Stimulated activated CD4-positive, alpha-beta T cell treated with anti-CD3 and anti-CD28 coated beads, Interleukin-12 subunit alpha, Interleukin-12 subunit beta, amount 100 ng/mL, for 24 hours (primary cell): ENCODE data around the gene HES7.

Experiments used
- DNase-seq, 2 experiments: peaks; one replicate each; pipeline ENCODE4 v3.0.0-alpha.2; 2020; ENCODE audit warnings: low read depth in 2 of 2

Gene HES7

DNA sequence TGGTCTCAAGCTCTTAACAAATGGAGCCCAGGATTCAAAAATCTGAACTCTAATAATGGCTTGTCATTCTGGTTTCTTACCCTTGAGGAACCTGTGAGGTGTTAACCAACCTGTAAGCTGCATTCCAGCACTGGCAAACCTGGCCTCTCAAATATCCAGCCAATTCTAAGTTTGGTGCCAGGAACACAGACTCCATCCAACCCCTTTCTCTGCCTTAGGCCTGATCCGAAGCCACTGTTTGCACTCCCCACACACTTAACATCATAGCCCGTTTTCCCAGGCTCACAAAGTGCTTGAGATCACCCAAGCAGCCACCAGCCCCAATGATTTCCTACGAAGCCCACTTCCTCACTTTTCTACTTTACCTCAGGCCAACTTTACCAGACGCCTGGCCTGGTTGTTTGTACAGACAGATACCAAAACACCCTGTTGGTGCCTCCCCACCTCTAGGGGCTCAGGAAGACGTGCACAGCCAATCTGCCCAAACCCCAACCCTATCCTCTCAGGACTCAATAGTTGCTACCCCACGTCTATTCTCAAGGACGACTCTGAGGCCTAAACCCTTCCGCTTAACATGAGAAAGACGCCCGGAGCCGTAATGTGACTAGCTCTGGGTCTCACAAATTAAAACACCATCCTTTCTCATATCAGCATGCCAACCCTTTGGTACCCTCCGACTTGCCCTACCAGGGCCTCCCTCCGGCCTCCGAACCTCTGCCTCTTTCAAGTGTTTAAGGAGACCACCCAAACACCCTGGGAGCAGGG, 31.5 kb upstream of the HES7 start:
- DNase-seq, result no peak

- DNase-seq, result no peak
These were observed 30.8 kb upstream of the HES7 start for GRCh38 chr17:8154608-8155155.

DNA sequence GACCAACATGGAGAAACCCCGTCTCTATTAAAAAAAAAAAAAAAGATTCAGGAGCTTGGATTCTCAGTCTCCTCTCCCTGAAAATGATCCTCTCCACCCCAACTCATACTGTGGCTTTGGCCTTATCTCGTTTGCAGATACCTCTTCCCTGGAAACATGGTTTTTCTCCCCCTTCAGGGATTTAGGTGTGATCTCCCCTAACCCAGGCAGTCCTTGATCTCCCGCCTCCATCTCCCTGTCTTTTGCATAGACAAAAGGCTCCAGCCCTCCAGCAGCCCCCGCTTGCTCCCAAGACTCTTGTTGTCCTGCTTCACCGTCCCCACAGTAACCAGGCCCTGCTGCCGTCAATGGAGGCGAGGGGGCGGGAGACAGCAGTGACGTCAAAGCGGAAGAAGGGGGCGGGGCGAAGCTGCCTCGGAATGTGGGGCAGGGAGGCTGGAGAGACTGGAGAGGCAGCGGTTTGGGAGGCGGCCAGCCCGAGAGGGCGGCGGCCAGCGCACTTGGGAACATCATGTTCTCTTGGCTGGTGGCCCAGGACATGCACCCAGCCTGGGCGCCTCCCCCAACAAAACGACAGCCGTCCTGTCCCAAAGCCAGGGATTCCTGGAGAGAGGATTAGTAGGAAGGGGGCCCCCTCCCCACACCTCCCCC, 30.2 kb upstream of the HES7 start:
- DNase-seq, result peak; percentile 77 to 93

DNA sequence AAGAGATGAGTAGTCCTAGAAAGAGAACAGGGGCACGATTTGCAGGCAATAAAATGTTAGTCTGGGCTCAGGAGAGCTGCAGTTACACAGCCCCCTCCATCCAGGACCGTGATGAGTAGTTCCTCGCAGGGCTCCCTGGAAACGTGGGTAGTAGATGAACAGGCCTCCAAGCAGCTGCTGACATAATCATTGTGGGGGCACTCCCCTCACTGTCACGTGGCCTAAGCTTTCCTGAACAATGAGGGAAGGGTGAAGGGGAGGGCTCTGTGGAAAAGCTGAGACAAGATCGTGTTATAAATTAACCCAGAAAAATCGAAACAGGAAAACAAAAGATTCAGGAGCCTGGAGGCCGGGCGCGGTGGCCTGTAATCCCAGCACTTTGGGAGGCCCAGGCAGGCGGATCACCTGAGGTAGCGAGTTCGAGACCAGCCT, 29.6 kb upstream of the HES7 start:
- DNase-seq, result no peak

- DNase-seq, result no peak
These were observed 29.1 kb upstream of the HES7 start for GRCh38 chr17:8153031-8153451.

- DNase-seq, result peak; percentile 74 to 94
These were observed 28.3 kb upstream of the HES7 start, which contains the start of gene PER1 for GRCh38 chr17:8152112-8152775. TSS of gene PER1 (minus strand) at chr17:8152404. CDS start at chr17:8150706, 1,698 bp downstream.

- no peak for DNase-seq
These were observed 27.8 kb upstream of the HES7 start for GRCh38 chr17:8151641-8152111.

DNA sequence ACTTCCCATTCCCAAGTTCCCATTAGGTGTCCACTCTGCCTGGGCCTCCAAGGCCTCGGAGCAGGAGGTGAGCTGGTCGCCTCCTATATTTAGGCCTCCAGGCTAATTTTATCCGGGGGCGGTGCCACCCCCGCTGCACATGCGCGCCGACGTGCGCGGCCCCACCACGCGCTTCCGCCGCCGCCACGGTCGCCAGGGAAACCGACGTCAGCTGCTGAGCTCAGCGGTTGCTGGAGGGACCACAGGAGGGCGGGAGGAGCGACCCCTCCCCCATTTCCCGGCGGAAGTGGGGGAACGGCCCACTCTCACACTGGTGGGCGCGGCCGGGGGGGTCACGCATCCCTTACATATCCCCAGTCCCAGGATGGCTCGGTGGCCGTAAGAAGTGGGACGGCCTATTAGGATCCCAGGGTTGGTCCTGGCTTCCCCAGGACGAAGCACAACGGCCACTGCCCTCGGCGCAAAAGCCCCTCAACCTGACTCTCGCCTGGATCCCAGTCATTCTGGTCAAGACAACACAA, 27.3 kb upstream of the HES7 start:
- peak; percentile 74 to 85 for DNase-seq

- DNase-seq, result no peak
These were observed 26.6 kb upstream of the HES7 start for GRCh38 chr17:8150194-8151119.

- no peak for DNase-seq
These were observed 25.7 kb upstream of the HES7 start for GRCh38 chr17:8149419-8150193.

DNA sequence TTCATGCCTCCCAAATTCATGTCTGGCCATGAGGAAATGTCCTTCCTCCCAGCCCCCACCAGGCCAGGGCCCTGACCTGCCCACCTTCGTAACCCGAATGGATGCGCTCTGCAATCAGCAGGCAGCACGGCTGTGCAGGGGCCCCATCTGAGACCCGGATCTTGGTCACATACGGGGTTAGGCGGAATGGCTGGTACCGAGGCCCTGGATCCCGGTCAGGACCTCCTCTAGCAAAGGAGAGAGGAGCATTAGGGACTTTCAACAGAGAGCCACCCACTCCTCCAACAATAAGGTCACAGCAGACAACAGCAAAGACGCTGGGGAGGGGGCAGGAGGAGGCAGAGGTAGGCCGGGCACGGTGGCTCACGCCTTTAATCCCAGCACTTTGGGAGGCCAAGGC, 24.7 kb upstream of the HES7 start:
- no peak for DNase-seq

DNA sequence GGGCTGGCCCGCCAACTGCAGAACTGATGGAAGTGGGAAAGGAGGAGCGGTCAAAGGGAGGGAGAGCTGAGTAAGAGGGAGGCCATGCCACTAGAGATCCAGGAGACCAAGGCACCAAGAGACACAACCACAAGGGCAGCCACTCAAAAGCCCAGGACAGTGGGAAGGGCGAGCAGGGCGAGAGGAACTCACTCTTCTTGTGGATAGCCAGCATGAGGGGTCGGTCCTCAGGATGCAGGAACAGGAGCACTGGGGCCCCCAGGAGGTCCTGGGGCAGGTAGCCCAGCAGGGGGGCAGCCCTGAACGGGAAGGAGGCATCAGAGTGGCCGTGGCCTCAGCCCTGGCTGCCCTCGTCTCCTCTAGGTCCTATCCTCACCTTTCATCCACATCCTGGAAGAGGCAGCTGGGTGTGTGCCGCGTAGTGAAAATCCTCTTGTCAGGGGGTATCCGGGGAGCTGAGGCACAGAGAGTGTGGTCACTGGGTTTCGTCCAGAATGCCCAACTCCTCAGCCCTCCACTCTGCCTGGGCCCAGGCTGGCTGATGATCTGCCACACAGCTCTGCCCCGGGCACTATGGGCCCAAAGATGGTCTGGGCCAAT, 24.0 kb upstream of the HES7 start:
- DNase-seq, result no peak

- DNase-seq, result no peak
These were observed 23.4 kb upstream of the HES7 start for GRCh38 chr17:8147141-8147804.

DNA sequence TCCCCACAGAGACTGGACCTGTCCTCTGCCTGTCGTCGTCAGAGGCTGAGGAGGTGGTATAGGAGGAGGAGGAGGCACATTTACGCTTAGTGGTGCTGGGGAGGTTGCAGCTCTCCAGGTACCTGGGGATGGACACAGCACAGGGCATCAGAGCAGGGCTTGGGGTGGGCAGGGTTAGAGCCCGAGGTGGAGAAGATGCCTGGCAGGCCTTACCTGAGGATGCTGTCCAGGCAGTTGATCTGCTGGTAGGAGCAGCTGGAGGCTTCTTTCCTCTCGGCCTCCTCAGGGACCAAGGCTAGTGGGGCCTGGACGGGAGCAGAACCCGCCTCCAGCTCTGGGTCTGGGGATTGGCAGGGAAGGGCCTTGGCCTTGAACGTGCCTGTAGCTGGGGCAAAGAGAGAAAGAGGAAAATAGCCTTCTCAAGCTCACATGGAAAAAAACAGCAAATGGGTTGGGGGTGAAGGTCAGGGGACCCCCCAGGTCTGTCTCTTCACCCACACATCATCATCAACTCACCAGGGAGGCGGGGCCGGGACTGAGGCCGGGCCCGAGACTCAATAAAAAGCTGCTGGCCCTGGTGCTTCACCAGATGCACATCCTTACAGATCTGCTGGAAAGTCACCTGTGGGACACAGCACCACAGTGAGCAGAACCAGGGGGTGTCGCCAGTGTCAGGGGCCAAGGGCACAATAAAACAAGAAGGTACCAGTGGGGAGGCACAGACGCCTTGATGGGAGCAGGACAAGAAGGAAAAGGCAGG, 22.7 kb upstream of the HES7 start:
- no peak for DNase-seq

- no peak for DNase-seq
These were observed 21.9 kb upstream of the HES7 start for GRCh38 chr17:8145811-8146210.

DNA sequence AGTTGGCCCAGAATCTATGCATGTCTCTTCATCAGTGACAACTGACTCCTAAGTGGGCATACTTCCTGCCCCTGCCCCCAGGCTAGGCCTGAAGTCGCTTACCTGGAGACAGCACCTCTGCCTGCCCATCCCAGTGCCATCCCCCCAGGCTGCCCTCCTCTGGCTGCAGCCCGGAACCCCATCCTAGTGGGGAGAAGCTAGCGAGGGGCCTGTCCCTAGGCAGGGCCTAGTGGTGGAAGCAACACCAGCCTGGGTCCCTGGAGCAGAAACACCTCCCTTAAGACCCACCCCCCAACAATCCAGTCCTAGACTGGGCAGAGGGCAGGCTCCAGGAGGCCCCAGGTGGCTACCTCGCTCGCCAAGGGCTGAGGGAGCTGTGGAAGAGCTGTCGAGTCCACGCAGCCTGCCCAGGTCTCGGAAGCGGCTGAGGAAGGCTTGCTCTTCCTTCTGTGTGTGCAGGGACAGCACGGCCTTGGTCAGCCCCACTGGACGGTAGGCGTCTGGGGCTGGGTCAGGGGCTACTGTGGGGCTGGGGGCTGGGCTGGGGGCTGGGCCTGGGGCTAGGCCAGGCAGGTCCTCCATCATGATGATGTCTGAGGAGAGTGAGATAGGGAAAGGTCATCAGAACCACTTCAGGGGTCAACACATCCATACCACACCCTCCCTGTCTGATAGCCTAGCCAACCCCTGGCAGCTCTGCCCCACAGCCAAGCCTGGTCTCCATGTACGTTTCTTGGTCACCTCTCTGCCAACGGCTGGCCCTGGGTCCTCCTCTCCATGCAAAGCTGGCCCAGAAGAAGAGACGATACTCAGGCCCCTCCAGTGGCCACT, 20.7 kb upstream of the HES7 start:
- no peak for DNase-seq

GRCh38 chr17:8143581-8144400, 19.9 kb upstream of the HES7 start:
- DNase-seq, result no peak
